KOPT-K1 (cell line): ENCODE data around the gene SMIM28.
"Not testable (repeated sequence)": the region's sequence is repeated elsewhere in the genome, so short reads cannot be mapped to it uniquely, and the experiment has no call there.

ENCODE experiments used
- H3K27ac ChIP-seq: fragments of 200-600 bp; sonication (generic); 2 replicates; pipeline ENCODE4 v1.5.1; 2016; ENCODE audit warnings: antibody characterized with exemption, mild to moderate bottlenecking, low read depth, low read length; ENCODE audit not compliant: poor library complexity, severe bottlenecking
- H3K36me3 ChIP-seq: fragments of 200-600 bp; sonication (generic); 2 replicates; pipeline ENCODE4 v1.5.1; 2017; ENCODE audit warnings: antibody characterized with exemption, mild to moderate bottlenecking, low read length, moderate library complexity; ENCODE audit not compliant: insufficient read depth
- H3K9me3 ChIP-seq: fragments of 200-600 bp; sonication (generic); 2 replicates; pipeline ENCODE4 v1.5.1; 2017; ENCODE audit warnings: antibody characterized with exemption, low read length, mild to moderate bottlenecking; ENCODE audit not compliant: insufficient read depth, poor library complexity, severe bottlenecking

The SMIM28 gene

GRCh38 chr6:138349891-138350290, 27.8 kb upstream of the SMIM28 start:
- Histone ChIP-seq H3K36me3 (no peaks in the 10 kb centered on the region), H3K9me3 (no peaks in the 10 kb centered on the region), H3K27ac (no peak overlapping the region)

- Histone ChIP-seq H3K9me3 (no peaks in the 10 kb centered on the region), H3K27ac (no peak overlapping the region), H3K36me3 (no peaks in the 10 kb centered on the region)
These were observed 19.8 kb upstream of the SMIM28 start for GRCh38 chr6:138357928-138358327.

- H3K9me3 ChIP-seq, H3K27ac ChIP-seq, H3K36me3 ChIP-seq: not testable (repeated sequence)
These were observed 9.0 kb upstream of the SMIM28 start for GRCh38 chr6:138368684-138369083.

GRCh38 chr6:138370631-138371451, 6.9 kb upstream of the SMIM28 start:
- no peak overlapping the region for H3K27ac ChIP-seq
- no peaks in the 10 kb centered on the region for H3K36me3 ChIP-seq
- no peaks in the 10 kb centered on the region for H3K9me3 ChIP-seq

GRCh38 chr6:138371452-138371711, 6.3 kb upstream of the SMIM28 start:
- H3K27ac ChIP-seq = no peak overlapping the region
- H3K9me3 ChIP-seq = no peaks in the 10 kb centered on the region
- H3K36me3 ChIP-seq = no peaks in the 10 kb centered on the region

DNA sequence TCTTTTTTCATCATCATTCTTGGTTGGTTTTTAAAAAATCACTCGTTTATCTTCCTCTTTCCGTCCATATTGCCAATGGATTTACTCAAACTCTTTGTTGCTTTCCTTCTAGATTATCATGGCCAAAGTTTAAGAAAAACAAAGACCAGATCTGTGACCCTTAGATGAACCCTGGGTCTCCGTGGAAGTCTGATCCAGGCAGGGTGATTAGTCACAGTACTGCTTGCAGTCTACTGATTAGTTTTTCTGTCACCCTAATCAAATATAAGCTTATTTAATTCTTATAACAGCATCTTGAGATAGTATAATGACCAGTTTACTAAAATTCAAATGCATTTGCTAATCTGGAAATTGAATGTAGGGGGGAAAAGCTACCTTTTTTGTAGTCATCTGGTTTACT, 6.0 kb upstream of the SMIM28 start:
- Histone ChIP-seq H3K9me3 (no peaks in the 10 kb centered on the region), H3K27ac (no peak overlapping the region), H3K36me3 (no peaks in the 10 kb centered on the region)

GRCh38 chr6:138372711-138373463, 4.8 kb upstream of the SMIM28 start:
- H3K36me3 ChIP-seq = no peaks in the 10 kb centered on the region
- H3K27ac ChIP-seq = no peak overlapping the region
- no peaks in the 10 kb centered on the region for H3K9me3 ChIP-seq

- Histone ChIP-seq H3K9me3 (no peaks in the 10 kb centered on the region), H3K36me3 (no peaks in the 10 kb centered on the region), H3K27ac (no peak overlapping the region)
These were observed 3.5 kb upstream of the SMIM28 start for GRCh38 chr6:138374230-138374629.

GRCh38 chr6:138374815-138375214, 2.9 kb upstream of the SMIM28 start:
- no peaks in the 10 kb centered on the region for H3K9me3 ChIP-seq
- no peaks in the 10 kb centered on the region for H3K36me3 ChIP-seq
- no peak overlapping the region for H3K27ac ChIP-seq

- H3K27ac ChIP-seq = no peak overlapping the region
- no peaks in the 10 kb centered on the region for H3K36me3 ChIP-seq
- H3K9me3 ChIP-seq = no peaks in the 10 kb centered on the region
These were observed 663 bp upstream of the SMIM28 start for GRCh38 chr6:138377042-138377441.

- Histone ChIP-seq H3K36me3 (no peaks in the 10 kb centered on the region), H3K27ac (no peak overlapping the region), H3K9me3 (no peaks in the 10 kb centered on the region)
These were observed 758 bp downstream of the SMIM28 start for GRCh38 chr6:138378463-138378862.

- no peak overlapping the region for H3K27ac ChIP-seq
- H3K36me3 ChIP-seq = no peaks in the 10 kb centered on the region
- H3K9me3 ChIP-seq = no peaks in the 10 kb centered on the region
These were observed 5.0 kb downstream of the SMIM28 start for GRCh38 chr6:138382498-138383265.

DNA sequence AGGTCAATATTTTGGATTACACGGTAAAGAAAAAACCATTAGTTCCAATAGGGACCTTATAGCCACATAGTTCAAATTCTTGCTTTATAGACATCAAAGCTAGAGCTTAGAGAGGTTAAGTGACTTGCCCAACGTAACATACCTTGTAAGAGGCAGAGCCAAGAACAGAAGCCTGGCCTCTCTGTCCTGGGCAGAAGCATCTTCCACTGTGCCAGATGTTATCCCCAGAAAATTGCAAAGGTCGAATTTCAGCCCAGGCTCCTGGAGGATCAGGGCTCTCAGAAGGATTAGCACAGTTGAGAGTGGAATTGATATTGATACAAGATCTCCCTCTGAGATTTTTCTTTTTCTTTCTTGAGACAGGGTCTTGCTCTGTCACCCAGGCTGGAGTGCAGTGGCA, 6.1 kb downstream of the SMIM28 start:
- Histone ChIP-seq H3K9me3 (no peaks in the 10 kb centered on the region), H3K36me3 (no peaks in the 10 kb centered on the region), H3K27ac (no peak overlapping the region)

DNA sequence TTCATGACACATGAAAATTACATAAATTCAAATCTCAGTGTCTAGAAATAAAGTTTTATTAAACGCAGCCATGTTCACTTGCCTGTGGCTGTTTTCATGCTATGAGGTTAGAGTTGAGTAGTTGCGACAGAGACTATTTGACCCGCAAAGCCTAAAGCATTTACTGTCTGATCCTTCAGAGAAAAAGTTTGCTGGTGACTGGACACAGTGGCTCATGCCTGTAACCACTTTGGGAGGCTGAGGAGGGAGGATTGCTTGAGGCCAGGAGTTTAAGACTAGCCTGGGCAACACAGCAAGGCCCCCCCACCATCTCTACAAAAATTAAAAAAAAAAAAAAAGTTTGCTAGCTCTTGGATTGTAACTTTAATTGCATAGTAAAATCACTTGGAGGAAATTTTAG, 9.2 kb downstream of the SMIM28 start:
- Histone ChIP-seq H3K36me3 (no peaks in the 10 kb centered on the region), H3K27ac (no peak overlapping the region), H3K9me3 (no peaks in the 10 kb centered on the region)

DNA sequence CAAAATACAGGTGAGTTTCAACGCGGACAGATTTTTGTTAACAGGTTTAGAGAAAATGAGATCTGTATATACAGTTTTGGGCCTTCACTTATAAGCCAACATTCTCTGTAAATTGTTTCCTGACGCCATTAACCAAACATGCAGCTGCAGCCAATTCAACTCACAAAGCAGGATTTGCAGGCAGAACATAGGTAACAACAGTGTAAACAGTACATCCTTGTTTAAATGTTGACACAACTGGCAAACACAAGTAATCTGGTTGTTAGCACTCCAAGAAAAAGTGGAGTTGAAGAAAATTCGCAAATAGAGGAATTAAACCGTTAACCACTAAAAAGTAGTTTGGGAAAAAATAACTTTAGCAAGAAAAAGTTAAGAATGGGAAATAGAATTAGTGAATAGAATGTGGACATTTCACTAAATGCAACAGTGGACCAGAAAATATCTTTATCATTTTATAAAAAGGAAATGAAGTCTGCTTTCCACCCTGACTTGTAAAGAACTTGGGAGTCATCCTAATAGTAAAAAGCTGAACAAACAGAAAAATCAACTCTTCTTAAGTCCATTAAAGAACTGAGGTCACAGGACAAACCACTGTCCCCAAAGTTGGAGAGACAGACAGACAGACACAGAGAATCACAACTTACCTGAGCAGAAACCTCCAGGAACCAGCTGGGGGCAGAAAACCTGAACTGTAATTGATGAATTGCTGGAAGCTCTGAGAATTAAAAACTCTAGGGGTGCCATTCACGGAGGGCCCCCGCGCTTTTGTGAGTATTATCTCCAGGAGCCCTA, 10.1 kb downstream of the SMIM28 start:
- Histone ChIP-seq H3K36me3 (no peaks in the 10 kb centered on the region), H3K9me3 (no peaks in the 10 kb centered on the region), H3K27ac (no peak overlapping the region)
